HG03354 (cell line): ENCODE data around the gene SCAMP3.
A peak's percentile ranks its signal among the peaks of the same experiment; 100 is the strongest.
"Not testable (repeated sequence)": the region's sequence is repeated elsewhere in the genome, so short reads cannot be mapped to it uniquely, and the experiment has no call there.

Experiments used
- ATAC-seq: cut with Tn5 transposase; IDR thresholded peaks from one replicate; pipeline ENCODE4 v1.9.1; 2021; ENCODE audit warnings: mild to moderate bottlenecking; ENCODE audit not compliant: unreplicated experiment, poor library complexity, severe bottlenecking

Gene SCAMP3

DNA sequence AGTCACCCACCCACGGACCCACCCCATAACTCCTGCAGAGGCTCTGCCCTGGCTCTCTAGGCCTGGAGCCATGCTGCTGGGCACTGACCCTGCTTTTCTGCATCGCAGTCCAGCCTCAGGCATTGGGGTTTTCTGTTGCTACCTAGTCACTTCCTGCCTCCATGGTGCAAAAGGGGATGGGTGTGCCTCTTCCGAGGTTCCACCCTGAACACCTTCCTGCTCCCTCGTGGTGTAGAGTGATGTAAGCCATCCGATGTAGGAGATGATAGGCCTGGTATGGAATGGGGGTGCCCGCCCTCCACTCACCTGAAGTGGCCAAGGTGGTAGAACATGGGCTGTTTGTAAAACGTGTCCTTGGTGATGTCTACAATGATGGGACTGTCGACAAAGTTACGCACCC is 26.8 kb downstream of the SCAMP3 start:
- ATAC-seq = not testable (repeated sequence)

- not testable (repeated sequence) for ATAC-seq
Measured at GRCh38 chr1:155233502-155233901, 28.7 kb downstream of the SCAMP3 start.

- ATAC-seq = not testable (repeated sequence)
Measured at GRCh38 chr1:155232001-155232978, 29.9 kb downstream of the SCAMP3 start.

DNA sequence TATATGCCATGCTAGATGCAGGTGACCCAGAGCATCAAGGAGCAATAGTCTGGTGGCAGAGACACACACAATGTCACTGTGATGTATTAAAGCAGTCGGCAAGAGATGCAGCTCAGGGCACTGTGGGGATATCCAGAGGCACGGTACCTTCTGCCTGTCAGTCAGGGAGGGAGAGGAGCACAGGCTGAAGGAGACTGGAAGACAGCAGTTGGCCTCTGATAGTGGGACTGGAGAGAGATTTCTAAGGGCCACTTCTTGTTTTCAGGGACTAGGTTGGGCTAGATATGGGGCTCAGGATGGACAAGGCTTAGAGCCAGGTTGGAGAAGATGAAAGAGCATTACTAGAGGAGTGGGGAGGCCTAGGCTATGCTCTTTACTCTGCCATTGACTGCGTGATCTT is 30.9 kb downstream of the SCAMP3 start:
- ATAC-seq = not testable (repeated sequence)

DNA sequence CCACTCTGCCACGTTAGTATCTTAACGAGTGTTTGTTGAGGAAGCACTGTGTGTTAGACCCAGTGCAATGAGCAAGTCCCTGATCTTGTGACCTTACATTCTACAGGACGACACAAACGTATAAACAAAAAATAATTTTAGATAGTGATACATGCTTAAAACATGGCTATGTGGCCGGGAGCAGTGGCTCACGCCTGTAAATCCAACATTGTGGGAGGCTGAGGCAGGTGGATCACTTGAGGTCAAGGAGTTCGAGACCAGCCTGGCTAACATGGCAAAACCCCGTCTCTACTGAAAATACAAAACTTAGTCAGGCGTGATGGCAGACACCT is 34.1 kb downstream of the SCAMP3 start:
- no peak for ATAC-seq

GRCh38 chr1:155227261-155228095 is 34.7 kb downstream of the SCAMP3 start:
- ATAC-seq = peak; percentile 92

DNA sequence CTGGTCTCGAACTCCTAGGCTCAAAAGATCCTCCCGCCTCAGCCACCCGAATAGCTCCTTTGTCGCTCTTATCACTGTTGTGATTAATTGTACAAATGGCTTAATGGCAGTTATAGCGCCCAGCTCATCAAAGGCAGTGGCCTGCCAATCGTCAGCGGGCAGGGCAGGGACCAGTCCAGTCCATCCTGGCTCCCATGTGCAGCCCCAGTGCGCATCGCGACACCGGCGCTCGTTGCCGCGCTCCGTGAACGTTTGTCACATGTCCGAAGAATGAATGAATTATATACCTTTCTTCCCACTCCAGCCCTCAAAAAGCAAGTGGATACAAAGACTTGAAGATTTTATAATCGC is 35.3 kb downstream of the SCAMP3 start:
- peak; percentile 26 for ATAC-seq

- ATAC-seq = peak; percentile 48
Measured at GRCh38 chr1:155226188-155226909, 35.8 kb downstream of the SCAMP3 start.

GRCh38 chr1:155225404-155225759 is 36.8 kb downstream of the SCAMP3 start:
- not testable (repeated sequence) for ATAC-seq

- ATAC-seq = no peak
Measured at GRCh38 chr1:155223047-155223446, 39.1 kb downstream of the SCAMP3 start.

DNA sequence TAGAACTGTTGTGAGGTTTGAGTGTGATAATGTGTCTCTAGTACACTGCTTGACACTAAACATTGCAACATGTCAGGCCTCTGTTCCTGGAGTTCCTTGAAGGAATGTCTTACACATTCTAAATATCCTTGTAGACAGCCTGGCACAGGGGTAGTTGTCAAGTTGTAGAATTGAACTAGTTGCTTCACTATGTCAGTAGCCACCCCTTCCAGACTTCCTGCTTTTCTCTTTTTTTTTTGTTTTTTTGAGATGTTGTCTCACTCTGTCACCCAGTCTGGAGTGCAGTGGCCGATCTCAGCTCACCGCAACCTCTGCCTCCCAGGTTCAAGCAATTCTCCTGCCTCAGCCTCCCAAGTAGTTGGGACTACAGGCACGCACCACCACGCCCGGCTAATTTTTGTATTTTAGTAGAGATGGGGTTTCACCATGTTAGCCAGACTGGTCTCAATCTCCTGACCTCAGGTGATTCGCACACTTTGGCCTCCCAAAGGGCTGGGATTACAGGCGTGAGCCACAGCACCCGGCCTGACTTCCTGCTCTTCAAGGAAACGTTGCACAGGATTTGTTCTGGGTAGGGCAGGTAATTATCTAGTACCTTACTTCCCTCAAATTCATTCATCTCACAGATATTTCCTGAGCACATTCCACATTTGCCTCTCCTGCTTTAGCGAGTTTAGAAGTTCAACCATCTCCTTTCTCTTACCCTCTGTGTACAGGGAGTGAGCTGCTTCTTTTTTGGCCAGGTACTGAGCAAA is 41.8 kb downstream of the SCAMP3 start:
- ATAC-seq = not testable (repeated sequence)

- no peak for ATAC-seq
Measured at GRCh38 chr1:155219592-155220031, 42.5 kb downstream of the SCAMP3 start.

DNA sequence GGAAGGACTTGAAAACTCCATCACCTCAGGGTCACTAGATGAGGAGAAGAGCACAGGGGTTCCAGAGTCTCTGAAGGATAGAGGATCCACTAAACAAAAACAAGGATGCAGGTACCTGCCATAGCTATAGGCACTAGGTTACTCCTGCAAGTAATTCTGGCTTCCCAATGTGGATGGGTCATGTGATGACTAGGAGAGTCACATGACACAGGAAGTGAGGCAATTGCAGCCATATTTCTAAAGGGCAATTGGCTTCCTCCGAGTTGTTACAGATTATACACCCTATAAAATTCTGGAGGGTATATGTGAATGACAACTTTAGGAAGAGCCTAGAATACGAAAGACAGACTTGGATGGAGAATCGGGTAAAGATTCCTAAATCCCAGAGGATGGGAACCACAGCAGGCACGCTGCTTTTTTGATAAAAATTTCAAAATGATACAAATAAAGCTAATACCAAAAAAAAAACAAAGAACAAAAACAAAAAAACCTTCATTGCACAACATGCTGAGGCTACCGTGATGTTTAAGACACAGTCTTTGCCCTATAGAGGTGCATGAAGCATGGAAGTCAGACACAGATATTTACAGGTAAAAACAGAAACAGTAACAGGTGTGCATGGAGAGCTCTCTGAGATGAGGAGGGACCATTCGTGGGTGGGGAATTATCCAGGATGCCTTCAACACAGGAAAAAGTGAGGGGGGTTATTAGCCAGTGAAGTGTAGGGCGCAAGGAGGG is 43.1 kb downstream of the SCAMP3 start:
- no peak for ATAC-seq

- not testable (repeated sequence) for ATAC-seq
Measured at GRCh38 chr1:155214702-155215101, 47.5 kb downstream of the SCAMP3 start.

- ATAC-seq = not testable (repeated sequence)
Measured at GRCh38 chr1:155212051-155212440, 50.1 kb downstream of the SCAMP3 start.

GRCh38 chr1:155211381-155212050 is 50.6 kb downstream of the SCAMP3 start:
- not testable (repeated sequence) for ATAC-seq

- no peak for ATAC-seq
Measured at GRCh38 chr1:155210314-155211104, 51.7 kb downstream of the SCAMP3 start.
